ENCODE data around the gene EPO.

EPO gene

GRCh38 chr7:100730136-100730800 lies 10.0 kb downstream of the EPO start:
- Histone ChIP-seq H3K4me1 (ENCODE audit: control insufficient read depth in 1 of 2, insufficient read depth in 1 of 2, low read depth in 1 of 2, low read length in 1 of 2) (no peaks in the 10 kb centered on the region), H3K4me3 (ENCODE audit: low read depth in 1 of 2, low read length in 1 of 2) (no peak overlapping the region), H3K27ac (no peak overlapping the region), H3K27me3 (peaks cover 37% of the 10 kb centered on the region), H3K9me3 (no peaks in the 10 kb centered on the region), H3K36me3 (no peaks in the 10 kb centered on the region)
- TF ChIP-seq CTCF (IDR thresholded peaks at IDR 0.05), result no peak

GRCh38 chr7:100731937-100732636 lies 11.8 kb downstream of the EPO start:
- Histone ChIP-seq H3K4me3 (ENCODE audit: low read depth in 1 of 2, low read length in 1 of 2) (no peak overlapping the region), H3K4me1 (ENCODE audit: control insufficient read depth in 1 of 2, insufficient read depth in 1 of 2, low read depth in 1 of 2, low read length in 1 of 2) (no peaks in the 10 kb centered on the region), H3K27me3 (peaks cover 21% of the 10 kb centered on the region), H3K36me3 (no peaks in the 10 kb centered on the region), H3K9me3 (no peaks in the 10 kb centered on the region), H3K27ac (no peak overlapping the region)
- TF ChIP-seq CTCF (IDR thresholded peaks at IDR 0.05), result no peak

GRCh38 chr7:100735730-100736129 lies 15.5 kb downstream of the EPO start:
- Histone ChIP-seq H3K27me3 (peaks cover 5% of the 10 kb centered on the region), H3K27ac (no peak overlapping the region), H3K4me1 (ENCODE audit: control insufficient read depth in 1 of 2, insufficient read depth in 1 of 2, low read depth in 1 of 2, low read length in 1 of 2) (no peaks in the 10 kb centered on the region), H3K4me3 (ENCODE audit: low read depth in 1 of 2, low read length in 1 of 2) (no peak overlapping the region), H3K36me3 (no peaks in the 10 kb centered on the region), H3K9me3 (no peaks in the 10 kb centered on the region)
- no peak for TF ChIP-seq CTCF (IDR thresholded peaks at IDR 0.05)

GRCh38 chr7:100736671-100737070 lies 16.4 kb downstream of the EPO start:
- Histone ChIP-seq H3K4me1 (ENCODE audit: control insufficient read depth in 1 of 2, insufficient read depth in 1 of 2, low read depth in 1 of 2, low read length in 1 of 2) (no peaks in the 10 kb centered on the region), H3K36me3 (no peaks in the 10 kb centered on the region), H3K27me3 (peaks cover 5% of the 10 kb centered on the region), H3K4me3 (ENCODE audit: low read depth in 1 of 2, low read length in 1 of 2) (no peak overlapping the region), H3K27ac (no peak overlapping the region), H3K9me3 (no peaks in the 10 kb centered on the region)
- no peak for TF ChIP-seq CTCF (IDR thresholded peaks at IDR 0.05)

- H3K4me3 ChIP-seq (ENCODE audit: low read depth in 1 of 2, low read length in 1 of 2), result no peak overlapping the region
- peaks cover 9% of the 10 kb centered on the region for H3K27me3 ChIP-seq
- H3K36me3 ChIP-seq, result no peaks in the 10 kb centered on the region
- no peaks in the 10 kb centered on the region for H3K9me3 ChIP-seq
- TF ChIP-seq CTCF (IDR thresholded peaks at IDR 0.05), result no peak
- no peaks in the 10 kb centered on the region for H3K4me1 ChIP-seq (ENCODE audit: control insufficient read depth in 1 of 2, insufficient read depth in 1 of 2, low read depth in 1 of 2, low read length in 1 of 2)
- H3K27ac ChIP-seq, result no peak overlapping the region
These were observed 19.7 kb downstream of the EPO start for GRCh38 chr7:100739934-100740333.

Data from neutrophil (primary cell).